CD14-positive monocyte (primary cell): ENCODE data around the gene ITSN1. TPM values are rescaled to one million over a fixed set of nuclear protein-coding genes. Genes with fewer than 3 reads are reported as not detected.

Experiments used
- DNase-seq, 3 donors: peaks; one replicate each; pipeline ENCODE4 v3.0.0-alpha.2; 2011 to 2022
- H2AFZ ChIP-seq: 2 replicates; pipeline ENCODE4 v1.6.0; 2012; ENCODE audit warnings: mild to moderate bottlenecking, low read depth, low read length, inconsistent platforms; ENCODE audit not compliant: insufficient read depth, poor library complexity, severe bottlenecking
- H3K27ac ChIP-seq, 2 donors: 1 replicate in 1 of 2; 2 replicates in 1 of 2; pipeline ENCODE4 v1.5.1; 2012 to 2013; ENCODE audit warnings: low read length in 2 of 2, control low read depth in 1 of 2, inconsistent platforms in 1 of 2, low read depth in 1 of 2, mild to moderate bottlenecking in 1 of 2
- H3K27me3 ChIP-seq, 2 donors: one replicate each; pipeline versions ENCODE4 v1.6.0 to v1.6.1; 2011 to 2013; ENCODE audit warnings: low read length in 2 of 2; ENCODE audit not compliant: control insufficient read depth in 2 of 2, insufficient read depth in 2 of 2
- H3K36me3 ChIP-seq, 2 donors: replicated peaks in 1 of 2; 1 replicate in 1 of 2; 2 replicates in 1 of 2; pipeline versions ENCODE4 v1.5.1 to v1.6.1; 2012 to 2013; ENCODE audit warnings: low read length in 2 of 2, control low read depth in 1 of 2, inconsistent platforms in 1 of 2, mild to moderate bottlenecking in 1 of 2; ENCODE audit not compliant: insufficient read depth in 2 of 2, control insufficient read depth in 1 of 2
- H3K4me1 ChIP-seq, 2 donors: 1 replicate in 1 of 2; 2 replicates in 1 of 2; pipeline versions ENCODE4 v1.5.1 to v1.6.1; 2012 to 2013; ENCODE audit warnings: low read length in 2 of 2, control low read depth in 1 of 2, inconsistent platforms in 1 of 2, mild to moderate bottlenecking in 1 of 2, moderate library complexity in 1 of 2; ENCODE audit not compliant: insufficient read depth in 2 of 2, control insufficient read depth in 1 of 2
- H3K4me2 ChIP-seq: replicated peaks from 2 replicates; pipeline ENCODE3; 2012; ENCODE audit warnings: low read length, moderate library complexity, mild to moderate bottlenecking; ENCODE audit not compliant: poor library complexity, severe bottlenecking; ENCODE audit errors: extremely low read depth
- H3K4me3 ChIP-seq, 3 experiments: fragments of 200-600 bp in 1 of 3; sonication (generic) in 1 of 3; replicated peaks in 1 of 3; 1 replicate in 2 of 3; 2 replicates in 1 of 3; pipeline ENCODE4 v1.5.1; 2011 to 2013; ENCODE audit warnings: low read length in 3 of 3, mild to moderate bottlenecking in 3 of 3, control low read depth in 2 of 3, low read depth in 2 of 3, inconsistent platforms in 1 of 3, moderate library complexity in 1 of 3
- H3K79me2 ChIP-seq: 2 replicates; pipeline ENCODE4 v1.6.0; 2012; ENCODE audit warnings: mild to moderate bottlenecking, control low read depth, inconsistent platforms, low read length, moderate library complexity; ENCODE audit not compliant: insufficient read depth
- H3K9ac ChIP-seq: 2 replicates; pipeline ENCODE4 v1.6.0; 2017; ENCODE audit warnings: low read length, mild to moderate bottlenecking; ENCODE audit not compliant: insufficient read depth, poor library complexity, severe bottlenecking
- H3K9me3 ChIP-seq, 2 donors: replicated peaks in 1 of 2; 1 replicate in 1 of 2; 2 replicates in 1 of 2; pipeline versions ENCODE4 v1.5.1 to v1.6.1; 2012 to 2013; ENCODE audit warnings: low read length in 2 of 2, control low read depth in 1 of 2; ENCODE audit not compliant: control insufficient read depth in 1 of 2, insufficient read depth in 1 of 2
- H4K20me1 ChIP-seq: 2 replicates; pipeline ENCODE4 v1.6.0; 2012; ENCODE audit warnings: mild to moderate bottlenecking, low read length, control low read depth, moderate library complexity; ENCODE audit not compliant: insufficient read depth
- H3K27ac Mint-ChIP-seq, 7 donors: one replicate each; pipeline ENCODE4 v1.8.0; 2020; ENCODE audit warnings: mild to moderate bottlenecking in 7 of 7, mixed read lengths in 7 of 7, moderate library complexity in 6 of 7, inconsistent platforms in 2 of 7
- H3K27me3 Mint-ChIP-seq, 3 donors: one replicate each; pipeline ENCODE4 v1.8.0; 2021 to 2022; ENCODE audit warnings: low read depth in 3 of 3, mild to moderate bottlenecking in 3 of 3, mixed read lengths in 3 of 3, moderate library complexity in 3 of 3, inconsistent platforms in 1 of 3
- H3K36me3 Mint-ChIP-seq, 2 donors: one replicate each; pipeline ENCODE4 v1.8.0; 2020; ENCODE audit warnings: mixed read lengths in 2 of 2, inconsistent platforms in 1 of 2, mild to moderate bottlenecking in 1 of 2
- H3K4me1 Mint-ChIP-seq: one replicate; pipeline ENCODE4 v1.8.0; 2020; ENCODE audit warnings: mild to moderate bottlenecking, mixed read lengths
- H3K4me3 Mint-ChIP-seq, 2 donors: one replicate each; pipeline ENCODE4 v1.8.0; 2020; ENCODE audit warnings: mild to moderate bottlenecking in 2 of 2, mixed read lengths in 2 of 2, moderate library complexity in 1 of 2
- H3K9me3 Mint-ChIP-seq, 7 donors: one replicate each; pipeline ENCODE4 v1.8.0; 2020 to 2022; ENCODE audit warnings: mixed read lengths in 7 of 7, mild to moderate bottlenecking in 6 of 7, moderate library complexity in 6 of 7, inconsistent platforms in 2 of 7
- WGBS: methylation state at CpG from one replicate; pipeline ENCODE4 v1.1.5; 2013; ENCODE audit warnings: missing lambda C conversion rate; ENCODE audit not compliant: insufficient coverage; 5-methylcytosine and 5-hydroxymethylcytosine counted together
- intact Hi-C, 2 donors: fragments of 100-400 bp; cut with micrococcal nuclease; formaldehyde crosslinking; loops; one replicate each; pipeline versions ENCODE4 v1.15.0 to v1.15.1; 2023
- polyA plus RNA-seq, 3 donors: library from polyadenylated mRNA; depleted of rRNA in 1 of 3; unstranded in 2 of 3; stranded (reverse) in 1 of 3; fragments of 300-500 nt in 2 of 3; fragments of >200 nt in 1 of 3; fragmentation: Illumina TruSeq in 2 of 3; gene quantifications; 1 replicate in 2 of 3; 2 replicates in 1 of 3; pipeline ENCODE4 v1.2.3, GENCODE V29; 2012 to 2021
- TF ChIP-seq, protein P1 (sequence below): fragments of 200-600 bp; IDR thresholded peaks from one replicate; pipeline ENCODE4 v1.8.0; 2022; ENCODE audit warnings: antibody characterized with exemption, mild to moderate bottlenecking

The ITSN1 gene
- polyA plus RNA-seq, 3 donors = 4.7 to 10.3 (median 5.1) TPM

DNA sequence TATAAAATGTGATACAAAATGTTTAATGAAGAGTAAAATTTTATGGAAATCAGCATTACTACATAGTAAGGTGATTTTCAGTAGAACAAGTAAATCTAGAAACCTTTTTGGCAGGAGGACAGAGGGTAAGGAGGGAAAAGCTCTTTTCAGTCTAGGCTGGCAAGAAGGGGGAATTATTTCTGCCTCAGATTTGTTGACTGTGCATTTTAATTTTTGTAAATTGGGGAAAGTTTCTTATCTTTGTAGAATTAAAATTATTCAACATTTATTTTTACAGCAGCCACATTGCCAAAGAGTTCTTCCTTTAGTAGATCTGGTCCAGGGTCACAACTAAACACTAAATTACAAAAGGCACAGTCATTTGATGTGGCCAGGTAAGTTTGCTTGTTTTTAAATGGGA, 109.2 kb downstream of the ITSN1 start:
- no peak overlapping the region for H3K4me2 ChIP-seq
- H3K27me3 ChIP-seq = no peaks in the 10 kb centered on the region
- intact Hi-C loops = no loop called here
- H3K4me1 ChIP-seq = no peaks in the 10 kb centered on the region
- H3K9ac ChIP-seq = no peak overlapping the region
- no peaks in the 10 kb centered on the region for H3K79me2 ChIP-seq
- Mint-ChIP-seq H3K4me3 (no peak overlapping the region), H3K36me3 (peaks cover 10 to 26% of the 10 kb centered on the region in 2 donors), H3K27me3 (peaks cover 1 to 5% (median 2%) of the 10 kb centered on the region in 3 donors), H3K9me3 (peaks cover 10 to 18% (median 12%) of the 10 kb centered on the region in 7 donors), H3K4me1 (no peaks in the 10 kb centered on the region), H3K27ac (no peak overlapping the region)
- no peak for DNase-seq
- no peak overlapping the region for H3K27ac ChIP-seq
- H3K4me3 ChIP-seq = no peak overlapping the region
- H2AFZ ChIP-seq = no peak overlapping the region
- TF ChIP-seq, protein P1, sequence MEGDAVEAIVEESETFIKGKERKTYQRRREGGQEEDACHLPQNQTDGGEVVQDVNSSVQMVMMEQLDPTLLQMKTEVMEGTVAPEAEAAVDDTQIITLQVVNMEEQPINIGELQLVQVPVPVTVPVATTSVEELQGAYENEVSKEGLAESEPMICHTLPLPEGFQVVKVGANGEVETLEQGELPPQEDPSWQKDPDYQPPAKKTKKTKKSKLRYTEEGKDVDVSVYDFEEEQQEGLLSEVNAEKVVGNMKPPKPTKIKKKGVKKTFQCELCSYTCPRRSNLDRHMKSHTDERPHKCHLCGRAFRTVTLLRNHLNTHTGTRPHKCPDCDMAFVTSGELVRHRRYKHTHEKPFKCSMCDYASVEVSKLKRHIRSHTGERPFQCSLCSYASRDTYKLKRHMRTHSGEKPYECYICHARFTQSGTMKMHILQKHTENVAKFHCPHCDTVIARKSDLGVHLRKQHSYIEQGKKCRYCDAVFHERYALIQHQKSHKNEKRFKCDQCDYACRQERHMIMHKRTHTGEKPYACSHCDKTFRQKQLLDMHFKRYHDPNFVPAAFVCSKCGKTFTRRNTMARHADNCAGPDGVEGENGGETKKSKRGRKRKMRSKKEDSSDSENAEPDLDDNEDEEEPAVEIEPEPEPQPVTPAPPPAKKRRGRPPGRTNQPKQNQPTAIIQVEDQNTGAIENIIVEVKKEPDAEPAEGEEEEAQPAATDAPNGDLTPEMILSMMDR = no peak
- no peaks in the 10 kb centered on the region for H4K20me1 ChIP-seq
- peaks cover 0 to 7% of the 10 kb centered on the region in 2 donors for H3K36me3 ChIP-seq
- H3K9me3 ChIP-seq = peaks cover 10 to 12% of the 10 kb centered on the region in 2 donors

DNA sequence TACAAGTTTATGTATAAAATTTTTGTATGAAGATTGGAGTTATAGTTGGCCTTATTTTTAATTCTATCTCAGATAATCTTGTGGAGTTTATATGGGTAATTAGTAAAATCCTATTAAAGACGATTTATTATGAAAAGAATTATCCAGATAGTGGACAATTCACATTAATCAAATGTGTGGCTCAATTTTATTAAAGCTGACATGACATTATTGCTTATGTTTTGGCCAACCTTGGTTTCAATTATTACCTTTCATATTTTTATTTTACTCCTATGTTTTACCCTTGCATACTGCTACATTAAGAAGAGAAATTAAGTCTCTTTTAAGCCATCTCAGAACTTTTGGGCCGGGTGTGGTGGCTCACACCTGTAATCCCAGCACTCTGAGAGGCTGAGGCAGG, 110.0 kb downstream of the ITSN1 start:
- no peak overlapping the region for H2AFZ ChIP-seq
- WGBS = 100% methylated on average over 1 of the region's 2 CpGs
- H3K4me3 ChIP-seq = no peak overlapping the region
- H3K9me3 Mint-ChIP-seq = peaks cover 4 to 11% (median 5%) of the 10 kb centered on the region in 7 donors
- no peak overlapping the region for H3K27ac Mint-ChIP-seq
- peaks cover 0 to under 1% (median 0%) of the 10 kb centered on the region in 3 donors for H3K27me3 Mint-ChIP-seq
- H3K4me2 ChIP-seq = no peak overlapping the region
- H3K36me3 Mint-ChIP-seq = peaks cover 12 to 27% of the 10 kb centered on the region in 2 donors
- H3K79me2 ChIP-seq = no peaks in the 10 kb centered on the region
- H3K36me3 ChIP-seq = peaks cover 0 to 9% of the 10 kb centered on the region in 2 donors
- no peaks in the 10 kb centered on the region for H3K4me1 Mint-ChIP-seq
- intact Hi-C loops = no loop called here
- H3K27ac ChIP-seq = no peak overlapping the region
- no peaks in the 10 kb centered on the region for H3K27me3 ChIP-seq
- TF ChIP-seq, protein P1 = no peak
- H3K4me1 ChIP-seq = no peaks in the 10 kb centered on the region
- H3K9ac ChIP-seq = no peak overlapping the region
- H3K9me3 ChIP-seq = peaks cover 4% of the 10 kb centered on the region in 2 donors
- no peaks in the 10 kb centered on the region for H4K20me1 ChIP-seq
- H3K4me3 Mint-ChIP-seq = no peak overlapping the region
- DNase-seq = no peak
